ENCODE measurements around the gene ATR.

The ATR gene

GRCh38 chr3:142497729-142498128 lies 80.8 kb downstream of the ATR start:
- no peak for DNase-seq (ENCODE audit: low read depth, low spot score)
- H3K9me3 ChIP-seq (ENCODE audit: low read depth, low read length) = no peaks in the 10 kb centered on the region
- TF ChIP-seq FOXP2 (optimal IDR thresholded peaks at IDR 0.05; ENCODE audit: control extremely low read depth, extremely low read length, insufficient read depth) = no peak
- no peak for TF ChIP-seq POLR2AphosphoS5 (IDR thresholded peaks at IDR 0.05; ENCODE audit: borderline replicate concordance, low read depth, low read length)
- no peak for TF ChIP-seq EZH2 (IDR thresholded peaks at IDR 0.05)
- peaks cover 51% of the 10 kb centered on the region for H3K36me3 ChIP-seq (ENCODE audit: insufficient read depth, low read length)
- H3K4me3 ChIP-seq = no peak overlapping the region
- H3K9ac ChIP-seq (ENCODE audit: insufficient read length) = no peak overlapping the region
- no peak overlapping the region for H3K27ac ChIP-seq

- no peak for DNase-seq (ENCODE audit: low read depth, low spot score)
- no peak for TF ChIP-seq EZH2 (IDR thresholded peaks at IDR 0.05)
- no peak for TF ChIP-seq POLR2AphosphoS5 (IDR thresholded peaks at IDR 0.05; ENCODE audit: borderline replicate concordance, low read depth, low read length)
- TF ChIP-seq FOXP2 (optimal IDR thresholded peaks at IDR 0.05; ENCODE audit: control extremely low read depth, extremely low read length, insufficient read depth) = no peak
- Histone ChIP-seq H3K9ac (ENCODE audit: insufficient read length) (no peak overlapping the region), H3K36me3 (ENCODE audit: insufficient read depth, low read length) (peaks cover 68% of the 10 kb centered on the region), H3K9me3 (ENCODE audit: low read depth, low read length) (no peaks in the 10 kb centered on the region), H3K4me3 (no peak overlapping the region), H3K27ac (no peak overlapping the region)
Measured at GRCh38 chr3:142495103-142495502, 83.4 kb downstream of the ATR start.

GRCh38 chr3:142492184-142492583 lies 86.3 kb downstream of the ATR start:
- DNase-seq (ENCODE audit: low read depth, low spot score) = no peak
- no peaks in the 10 kb centered on the region for H3K9me3 ChIP-seq (ENCODE audit: low read depth, low read length)
- H3K4me3 ChIP-seq = no peak overlapping the region
- H3K36me3 ChIP-seq (ENCODE audit: insufficient read depth, low read length) = peaks cover 80% of the 10 kb centered on the region
- TF ChIP-seq POLR2AphosphoS5 (IDR thresholded peaks at IDR 0.05; ENCODE audit: borderline replicate concordance, low read depth, low read length) (no peak), EZH2 (IDR thresholded peaks at IDR 0.05) (no peak), FOXP2 (optimal IDR thresholded peaks at IDR 0.05; ENCODE audit: control extremely low read depth, extremely low read length, insufficient read depth) (no peak)
- H3K27ac ChIP-seq = no peak overlapping the region
- H3K9ac ChIP-seq (ENCODE audit: insufficient read length) = no peak overlapping the region

DNA sequence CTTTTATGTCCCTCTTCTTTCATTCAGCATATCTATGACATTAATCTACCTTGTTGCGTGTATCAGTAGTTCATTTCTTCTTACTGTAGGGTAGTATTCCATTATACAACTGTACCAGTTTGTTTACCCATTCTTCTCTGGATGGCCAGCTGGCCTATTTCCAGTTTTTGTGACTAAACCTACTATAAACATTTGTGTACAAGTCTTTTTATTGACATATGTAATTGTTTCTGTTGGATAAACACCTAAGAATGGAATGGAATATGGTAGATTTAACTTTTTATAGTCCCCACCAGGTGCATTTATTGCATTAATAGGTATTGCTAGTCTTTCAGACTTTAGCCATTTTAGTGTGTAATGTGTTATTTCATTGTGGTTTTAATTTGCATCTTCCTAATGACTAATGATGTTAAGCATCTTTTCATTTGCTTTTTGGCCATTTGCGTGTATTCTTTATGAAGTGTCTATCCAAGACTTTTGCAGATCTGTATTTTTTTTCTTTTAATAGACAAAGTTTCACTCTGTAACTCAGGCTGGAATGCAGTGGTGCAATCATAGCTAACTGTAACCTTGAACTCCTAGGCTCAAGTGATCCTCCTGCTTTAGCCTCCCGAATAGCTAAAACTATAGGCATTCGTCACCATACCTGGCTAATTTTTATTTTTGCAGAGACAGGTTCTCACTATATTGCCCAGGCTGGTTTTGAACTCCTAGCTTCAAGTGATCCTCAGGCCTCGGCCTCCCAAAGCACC lies 88.8 kb downstream of the ATR start:
- no peak overlapping the region for H3K4me3 ChIP-seq
- no peaks in the 10 kb centered on the region for H3K9me3 ChIP-seq (ENCODE audit: low read depth, low read length)
- TF ChIP-seq FOXP2 (optimal IDR thresholded peaks at IDR 0.05; ENCODE audit: control extremely low read depth, extremely low read length, insufficient read depth) (no peak), EZH2 (IDR thresholded peaks at IDR 0.05) (no peak), POLR2AphosphoS5 (IDR thresholded peaks at IDR 0.05; ENCODE audit: borderline replicate concordance, low read depth, low read length) (no peak)
- peaks cover 74% of the 10 kb centered on the region for H3K36me3 ChIP-seq (ENCODE audit: insufficient read depth, low read length)
- DNase-seq (ENCODE audit: low read depth, low spot score) = no peak
- no peak overlapping the region for H3K9ac ChIP-seq (ENCODE audit: insufficient read length)
- H3K27ac ChIP-seq = no peak overlapping the region

- Histone ChIP-seq H3K9ac (ENCODE audit: insufficient read length) (no peak overlapping the region), H3K36me3 (ENCODE audit: insufficient read depth, low read length) (peaks cover 77% of the 10 kb centered on the region)
Measured at GRCh38 chr3:142484912-142485435, 93.6 kb downstream of the ATR start.

DNA sequence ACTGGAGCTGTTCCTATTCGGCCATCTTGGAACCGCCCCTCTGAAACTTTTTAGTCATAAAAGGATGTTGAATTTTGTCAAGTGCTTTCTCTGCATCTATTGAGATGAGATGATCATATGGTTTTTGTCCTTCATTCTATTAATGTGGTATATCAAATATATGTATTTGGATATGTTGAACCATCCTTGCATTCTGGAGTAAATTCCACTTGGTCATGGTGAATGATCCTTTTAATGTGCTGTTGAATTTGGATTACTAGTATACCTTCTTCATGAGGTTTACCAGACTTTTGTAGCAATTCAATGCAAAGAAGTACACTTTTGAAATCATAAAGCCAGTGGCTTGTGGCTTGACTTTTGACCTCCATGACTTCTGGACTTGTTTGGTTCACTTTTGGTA lies 97.3 kb downstream of the ATR start:
- Histone ChIP-seq H3K9ac (ENCODE audit: insufficient read length) (no peak overlapping the region), H3K36me3 (ENCODE audit: insufficient read depth, low read length) (peaks cover 52% of the 10 kb centered on the region), H3K27ac (no peak overlapping the region), H3K9me3 (ENCODE audit: low read depth, low read length) (peaks cover 12% of the 10 kb centered on the region), H3K4me3 (no peak overlapping the region)
- TF ChIP-seq POLR2AphosphoS5 (IDR thresholded peaks at IDR 0.05; ENCODE audit: borderline replicate concordance, low read depth, low read length) (no peak), FOXP2 (optimal IDR thresholded peaks at IDR 0.05; ENCODE audit: control extremely low read depth, extremely low read length, insufficient read depth) (no peak), EZH2 (IDR thresholded peaks at IDR 0.05) (no peak)
- DNase-seq (ENCODE audit: low read depth, low spot score) = no peak

More at GRCh38 chr3:142484912-142485435, 93.6 kb downstream of the ATR start:
- peaks cover 12% of the 10 kb centered on the region for H3K9me3 ChIP-seq (ENCODE audit: low read depth, low read length)
- TF ChIP-seq FOXP2 (optimal IDR thresholded peaks at IDR 0.05; ENCODE audit: control extremely low read depth, extremely low read length, insufficient read depth) (no peak), EZH2 (IDR thresholded peaks at IDR 0.05) (no peak), POLR2AphosphoS5 (IDR thresholded peaks at IDR 0.05; ENCODE audit: borderline replicate concordance, low read depth, low read length) (no peak)
- no peak for DNase-seq (ENCODE audit: low read depth, low spot score)
- no peak overlapping the region for H3K4me3 ChIP-seq
- H3K27ac ChIP-seq = no peak overlapping the region

DNA sequence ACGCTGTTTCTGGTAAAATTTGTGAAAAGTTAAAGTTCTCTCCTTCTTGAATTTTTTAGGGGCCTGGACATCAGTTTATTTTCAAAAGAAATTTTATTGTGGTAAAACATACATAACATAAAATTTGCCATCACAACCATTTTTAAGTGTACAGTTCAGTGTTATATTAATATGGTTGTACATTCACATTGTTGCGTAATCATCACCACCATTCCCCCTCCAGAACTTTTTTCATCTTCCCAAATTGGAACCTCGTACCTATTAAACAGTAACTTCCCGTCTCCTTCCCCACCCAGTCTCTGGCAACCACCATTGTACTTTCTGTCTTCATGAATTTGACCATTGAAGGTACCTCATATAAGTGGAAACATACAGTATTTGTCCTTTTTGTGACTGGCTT lies 107.7 kb downstream of the ATR start:
- Histone ChIP-seq H3K4me3 (no peak overlapping the region), H3K9me3 (ENCODE audit: low read depth, low read length) (peaks cover 18% of the 10 kb centered on the region; the same call in 1 of the 2 replicates), H3K9ac (ENCODE audit: insufficient read length) (no peak overlapping the region), H3K36me3 (ENCODE audit: insufficient read depth, low read length) (peaks cover 23% of the 10 kb centered on the region), H3K27ac (no peak overlapping the region)
- no peak for TF ChIP-seq EZH2 (IDR thresholded peaks at IDR 0.05)
- TF ChIP-seq FOXP2 (optimal IDR thresholded peaks at IDR 0.05; ENCODE audit: control extremely low read depth, extremely low read length, insufficient read depth) = no peak
- TF ChIP-seq POLR2AphosphoS5 (IDR thresholded peaks at IDR 0.05; ENCODE audit: borderline replicate concordance, low read depth, low read length) = no peak
- DNase-seq (ENCODE audit: low read depth, low spot score) = no peak

GRCh38 chr3:142468456-142468855 lies 110.1 kb downstream of the ATR start:
- H3K36me3 ChIP-seq (ENCODE audit: insufficient read depth, low read length) = peaks cover 17% of the 10 kb centered on the region; the same call in 1 of the 2 replicates
- DNase-seq (ENCODE audit: low read depth, low spot score) = no peak
- no peak overlapping the region for H3K4me3 ChIP-seq
- no peak for TF ChIP-seq FOXP2 (optimal IDR thresholded peaks at IDR 0.05; ENCODE audit: control extremely low read depth, extremely low read length, insufficient read depth)
- TF ChIP-seq POLR2AphosphoS5 (IDR thresholded peaks at IDR 0.05; ENCODE audit: borderline replicate concordance, low read depth, low read length) = no peak
- TF ChIP-seq EZH2 (IDR thresholded peaks at IDR 0.05) = no peak
- H3K9me3 ChIP-seq (ENCODE audit: low read depth, low read length) = 0 out of 2 replicates have a peak, but pooled peaks cover 6% of the 10 kb centered on the region
- H3K9ac ChIP-seq (ENCODE audit: insufficient read length) = no peak overlapping the region
- no peak overlapping the region for H3K27ac ChIP-seq

All from SK-N-MC (cell line).